Measurements from ENCODE around the gene MSH6.

GRCh38 chr2:47767497-47767844 is 15.5 kb upstream of the MSH6 start:
- TF ChIP-seq FOXA1 (IDR thresholded peaks at IDR 0.05) = no peak
- no peak for TF ChIP-seq FOXK2 (IDR thresholded peaks at IDR 0.05)
- no peak for TF ChIP-seq BHLHE40 (IDR thresholded peaks at IDR 0.05; ENCODE audit: borderline replicate concordance)
- TF ChIP-seq PKNOX1 (IDR thresholded peaks at IDR 0.05) = no peak
- TF ChIP-seq SP1 (IDR thresholded peaks at IDR 0.05) = no peak
- no peak for TF ChIP-seq FOXM1 (IDR thresholded peaks at IDR 0.05; ENCODE audit: borderline replicate concordance)
- no peak for TF ChIP-seq CTBP1 (IDR thresholded peaks at IDR 0.05; ENCODE audit: borderline replicate concordance)
- no peak for TF ChIP-seq SUZ12 (IDR thresholded peaks at IDR 0.05)
- TF ChIP-seq ELF4 (IDR thresholded peaks at IDR 0.05) = no peak
- TF ChIP-seq TARDBP (IDR thresholded peaks at IDR 0.05) = no peak
- TF ChIP-seq LEF1 (IDR thresholded peaks at IDR 0.05; ENCODE audit: borderline replicate concordance) = no peak
- TF ChIP-seq ARNT (IDR thresholded peaks at IDR 0.05) = no peak
- no peak for TF ChIP-seq HDGF (IDR thresholded peaks at IDR 0.05; ENCODE audit: borderline replicate concordance)
- TF ChIP-seq L3MBTL2 (conservative IDR thresholded peaks at IDR 0.05) = no peak

Data from HEK293T (cell line).